HG03469 (cell line): Measurements from ENCODE around the gene PHKA1.
"Not testable (repeated sequence)": the region's sequence is repeated elsewhere in the genome, so short reads cannot be mapped to it uniquely, and the experiment has no call there.

Experiments used
- ATAC-seq: cut with Tn5 transposase; IDR thresholded peaks from one replicate; pipeline ENCODE4 v1.9.1; 2021; ENCODE audit warnings: mild to moderate bottlenecking, moderate library complexity, moderate number of reproducible peaks; ENCODE audit not compliant: unreplicated experiment

Gene PHKA1

GRCh38 chrX:72576141-72576894 is 137.8 kb downstream of the PHKA1 start:
- ATAC-seq, result no peak

- ATAC-seq, result peak; percentile 14
Measured at GRCh38 chrX:72573158-72573511, 141.0 kb downstream of the PHKA1 start.

- peak; percentile 97 for ATAC-seq
Measured at GRCh38 chrX:72572248-72573157, 141.6 kb downstream of the PHKA1 start, which contains the start of gene HDAC8. HDAC8 (minus strand) TSS chrX:72572843; CDS start chrX:72572761, 82 bp downstream.

- no peak for ATAC-seq
Measured at GRCh38 chrX:72569786-72570185, 144.3 kb downstream of the PHKA1 start.

GRCh38 chrX:72568406-72569092 is 145.6 kb downstream of the PHKA1 start:
- no peak for ATAC-seq

GRCh38 chrX:72566448-72566847 is 147.7 kb downstream of the PHKA1 start:
- no peak for ATAC-seq

GRCh38 chrX:72559655-72560054 is 154.5 kb downstream of the PHKA1 start:
- not testable (repeated sequence) for ATAC-seq

GRCh38 chrX:72554448-72555140 is 159.5 kb downstream of the PHKA1 start:
- ATAC-seq, result no peak

GRCh38 chrX:72552443-72552842 is 161.7 kb downstream of the PHKA1 start:
- not testable (repeated sequence) for ATAC-seq

GRCh38 chrX:72545990-72546389 is 168.1 kb downstream of the PHKA1 start:
- ATAC-seq, result no peak

- no peak for ATAC-seq
Measured at GRCh38 chrX:72540318-72540717, 173.8 kb downstream of the PHKA1 start.

- ATAC-seq, result no peak
Measured at GRCh38 chrX:72539822-72540221, 174.3 kb downstream of the PHKA1 start.

GRCh38 chrX:72536542-72536941 is 177.6 kb downstream of the PHKA1 start:
- no peak for ATAC-seq

GRCh38 chrX:72532366-72532765 is 181.7 kb downstream of the PHKA1 start:
- no peak for ATAC-seq
